Lower leg skin (tissue), 3 donors: Measurements from ENCODE around the gene WFS1.

Experiments used
- POLR2A ChIP-seq, 2 donors: fragments of 450-650 bp; IDR thresholded peaks; one replicate each; pipeline ENCODE4 v1.6.1; 2016 to 2017; ENCODE audit warnings: antibody characterized with exemption in 2 of 2, mild to moderate bottlenecking in 1 of 2, moderate library complexity in 1 of 2
- TF ChIP-seq, protein P1 (sequence below), 3 donors: fragments of 450-650 bp; IDR thresholded peaks; one replicate each; pipeline ENCODE4 v1.5.1; 2016; ENCODE audit warnings: antibody characterized with exemption in 3 of 3, mild to moderate bottlenecking in 3 of 3, moderate library complexity in 2 of 3

DNA sequence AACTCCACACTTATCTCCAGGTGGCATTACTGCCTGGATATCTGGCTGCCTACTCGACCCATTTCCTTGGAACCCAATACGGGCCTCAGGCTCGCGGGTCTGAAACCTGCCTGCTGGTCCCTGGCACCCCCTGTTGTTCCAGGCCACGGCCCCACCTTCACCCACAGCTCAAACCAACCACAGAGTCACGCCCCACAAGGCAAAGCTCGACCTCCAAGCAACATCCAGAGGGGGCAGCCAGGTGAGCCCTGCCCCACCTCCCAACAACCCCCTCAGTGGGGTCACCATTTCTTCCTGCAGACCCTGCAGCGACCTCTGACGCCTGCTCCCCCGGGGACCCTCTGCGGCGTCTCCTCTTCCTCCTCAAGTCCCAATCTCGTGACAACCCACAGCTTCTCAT lies 76.2 kb downstream of the WFS1 start:
- TF ChIP-seq, protein P1, sequence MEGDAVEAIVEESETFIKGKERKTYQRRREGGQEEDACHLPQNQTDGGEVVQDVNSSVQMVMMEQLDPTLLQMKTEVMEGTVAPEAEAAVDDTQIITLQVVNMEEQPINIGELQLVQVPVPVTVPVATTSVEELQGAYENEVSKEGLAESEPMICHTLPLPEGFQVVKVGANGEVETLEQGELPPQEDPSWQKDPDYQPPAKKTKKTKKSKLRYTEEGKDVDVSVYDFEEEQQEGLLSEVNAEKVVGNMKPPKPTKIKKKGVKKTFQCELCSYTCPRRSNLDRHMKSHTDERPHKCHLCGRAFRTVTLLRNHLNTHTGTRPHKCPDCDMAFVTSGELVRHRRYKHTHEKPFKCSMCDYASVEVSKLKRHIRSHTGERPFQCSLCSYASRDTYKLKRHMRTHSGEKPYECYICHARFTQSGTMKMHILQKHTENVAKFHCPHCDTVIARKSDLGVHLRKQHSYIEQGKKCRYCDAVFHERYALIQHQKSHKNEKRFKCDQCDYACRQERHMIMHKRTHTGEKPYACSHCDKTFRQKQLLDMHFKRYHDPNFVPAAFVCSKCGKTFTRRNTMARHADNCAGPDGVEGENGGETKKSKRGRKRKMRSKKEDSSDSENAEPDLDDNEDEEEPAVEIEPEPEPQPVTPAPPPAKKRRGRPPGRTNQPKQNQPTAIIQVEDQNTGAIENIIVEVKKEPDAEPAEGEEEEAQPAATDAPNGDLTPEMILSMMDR (IDR thresholded peaks at IDR 0.05), result no peak
- TF ChIP-seq POLR2A (IDR thresholded peaks at IDR 0.05), result no peak
